ENCODE data around the gene GNB3. TPM values are rescaled to one million over a fixed set of nuclear protein-coding genes. Genes with fewer than 3 reads are reported as not detected.

GNB3 gene
- total RNA-seq, 2 donors from 2014 or later: 0.62 to 0.72 TPM

DNA sequence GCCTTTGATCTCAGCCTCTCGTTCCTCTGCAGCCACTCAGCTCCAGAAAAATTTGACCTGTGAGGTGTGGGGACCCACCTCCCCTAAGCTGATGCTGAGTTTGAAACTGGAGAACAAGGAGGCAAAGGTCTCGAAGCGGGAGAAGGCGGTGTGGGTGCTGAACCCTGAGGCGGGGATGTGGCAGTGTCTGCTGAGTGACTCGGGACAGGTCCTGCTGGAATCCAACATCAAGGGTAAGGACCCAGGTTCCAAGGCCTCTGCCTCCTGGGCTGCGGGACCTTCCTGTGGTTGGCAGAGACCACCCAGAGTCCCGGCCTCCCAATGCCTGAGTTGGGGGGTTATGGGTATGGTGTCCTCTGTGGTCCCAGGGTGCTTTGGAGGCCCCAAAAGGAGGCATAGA is 23.6 kb upstream of the GNB3 start:
- no peak overlapping the region for H3K27ac ChIP-seq
- no peaks in the 10 kb centered on the region for H3K9me3 ChIP-seq
- intact Hi-C loops (cut with DNase I): no loop called here
- no peaks in the 10 kb centered on the region for H3K36me3 ChIP-seq
- no peak overlapping the region for H3K9ac ChIP-seq (ENCODE audit: low read depth in 2 of 2, low read length in 2 of 2)
- TF ChIP-seq, protein P1, sequence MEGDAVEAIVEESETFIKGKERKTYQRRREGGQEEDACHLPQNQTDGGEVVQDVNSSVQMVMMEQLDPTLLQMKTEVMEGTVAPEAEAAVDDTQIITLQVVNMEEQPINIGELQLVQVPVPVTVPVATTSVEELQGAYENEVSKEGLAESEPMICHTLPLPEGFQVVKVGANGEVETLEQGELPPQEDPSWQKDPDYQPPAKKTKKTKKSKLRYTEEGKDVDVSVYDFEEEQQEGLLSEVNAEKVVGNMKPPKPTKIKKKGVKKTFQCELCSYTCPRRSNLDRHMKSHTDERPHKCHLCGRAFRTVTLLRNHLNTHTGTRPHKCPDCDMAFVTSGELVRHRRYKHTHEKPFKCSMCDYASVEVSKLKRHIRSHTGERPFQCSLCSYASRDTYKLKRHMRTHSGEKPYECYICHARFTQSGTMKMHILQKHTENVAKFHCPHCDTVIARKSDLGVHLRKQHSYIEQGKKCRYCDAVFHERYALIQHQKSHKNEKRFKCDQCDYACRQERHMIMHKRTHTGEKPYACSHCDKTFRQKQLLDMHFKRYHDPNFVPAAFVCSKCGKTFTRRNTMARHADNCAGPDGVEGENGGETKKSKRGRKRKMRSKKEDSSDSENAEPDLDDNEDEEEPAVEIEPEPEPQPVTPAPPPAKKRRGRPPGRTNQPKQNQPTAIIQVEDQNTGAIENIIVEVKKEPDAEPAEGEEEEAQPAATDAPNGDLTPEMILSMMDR (IDR thresholded peaks at IDR 0.05): no peak
- H3K27me3 ChIP-seq: peaks cover 5% of the 10 kb centered on the region
- DNase-seq: no peak
- H3K4me1 ChIP-seq: no peaks in the 10 kb centered on the region
- H3K4me3 ChIP-seq: no peak overlapping the region

DNA sequence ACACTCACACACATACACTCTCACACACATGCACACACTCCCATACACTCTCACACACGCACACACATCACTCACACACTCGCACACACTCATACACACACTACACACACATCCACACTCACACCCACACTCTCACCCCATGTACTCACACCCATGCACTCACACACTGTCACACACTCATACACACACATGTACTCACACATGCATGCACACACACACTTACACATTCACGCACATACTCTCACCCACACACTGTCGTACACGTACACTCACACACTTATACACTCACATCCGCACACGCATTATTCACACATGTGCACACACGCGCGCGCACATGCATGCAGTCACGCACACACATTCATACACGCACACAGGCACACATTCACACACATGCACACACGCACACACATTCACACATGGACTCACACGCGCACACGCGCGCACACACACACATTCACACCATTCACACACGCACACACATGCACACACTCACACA is 23.0 kb upstream of the GNB3 start:
- Histone ChIP-seq H3K9me3 (no peaks in the 10 kb centered on the region), H3K4me1 (no peaks in the 10 kb centered on the region), H3K4me3 (no peak overlapping the region), H3K27me3 (peaks cover 9% of the 10 kb centered on the region), H3K27ac (no peak overlapping the region), H3K9ac (ENCODE audit: low read depth in 2 of 2, low read length in 2 of 2) (no peak overlapping the region), H3K36me3 (no peaks in the 10 kb centered on the region)
- intact Hi-C loops (cut with DNase I): no loop called here
- TF ChIP-seq, protein P1 (IDR thresholded peaks at IDR 0.05): no peak
- no peak for DNase-seq

DNA sequence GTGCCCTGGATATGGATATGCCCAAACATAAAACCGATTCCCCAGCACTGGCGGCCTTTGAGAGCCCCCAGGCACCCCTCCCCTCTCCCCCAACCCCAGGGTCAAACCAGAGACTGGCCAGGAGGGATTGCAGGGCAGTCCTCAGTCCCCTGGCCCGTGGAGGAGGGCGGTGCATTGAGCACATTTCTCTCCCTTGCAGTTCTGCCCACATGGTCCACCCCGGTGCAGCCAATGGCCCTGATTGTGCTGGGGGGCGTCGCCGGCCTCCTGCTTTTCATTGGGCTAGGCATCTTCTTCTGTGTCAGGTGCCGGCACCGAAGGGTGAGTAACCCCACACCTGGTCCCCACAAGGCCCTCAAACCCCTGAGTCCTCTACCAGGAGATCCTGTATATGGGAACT is 22.5 kb upstream of the GNB3 start:
- Histone ChIP-seq H3K9ac (ENCODE audit: low read depth in 2 of 2, low read length in 2 of 2) (no peak overlapping the region), H3K36me3 (no peaks in the 10 kb centered on the region), H3K9me3 (no peaks in the 10 kb centered on the region), H3K4me1 (no peaks in the 10 kb centered on the region), H3K4me3 (no peak overlapping the region), H3K27me3 (peaks cover 13% of the 10 kb centered on the region), H3K27ac (no peak overlapping the region)
- intact Hi-C loops (cut with DNase I): no loop called here
- TF ChIP-seq, protein P1 (IDR thresholded peaks at IDR 0.05): no peak
- no peak for DNase-seq

DNA sequence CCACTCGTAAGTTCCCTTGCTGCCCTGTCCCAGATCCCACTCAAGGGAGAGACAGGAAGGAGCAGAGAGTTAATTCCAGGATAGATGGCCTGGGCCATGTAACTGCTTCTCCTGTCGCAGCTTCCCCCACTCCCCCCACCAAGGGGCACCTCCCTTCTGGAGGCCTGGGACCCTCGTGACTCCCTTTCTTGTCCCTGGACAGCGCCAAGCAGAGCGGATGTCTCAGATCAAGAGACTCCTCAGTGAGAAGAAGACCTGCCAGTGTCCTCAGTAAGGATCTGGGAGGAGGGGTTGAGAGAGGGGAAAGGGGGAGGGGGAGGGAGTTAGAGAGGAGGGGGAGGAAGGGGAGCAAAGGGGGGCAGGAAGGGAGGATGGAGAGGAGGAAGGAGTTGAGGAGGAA is 22.1 kb upstream of the GNB3 start:
- Histone ChIP-seq H3K4me3 (no peak overlapping the region), H3K36me3 (no peaks in the 10 kb centered on the region), H3K27ac (no peak overlapping the region), H3K4me1 (no peaks in the 10 kb centered on the region), H3K27me3 (peaks cover 16% of the 10 kb centered on the region), H3K9ac (ENCODE audit: low read depth in 2 of 2, low read length in 2 of 2) (no peak overlapping the region), H3K9me3 (no peaks in the 10 kb centered on the region)
- intact Hi-C loops (cut with DNase I): no loop called here
- DNase-seq: no peak
- TF ChIP-seq, protein P1 (IDR thresholded peaks at IDR 0.05): no peak

DNA sequence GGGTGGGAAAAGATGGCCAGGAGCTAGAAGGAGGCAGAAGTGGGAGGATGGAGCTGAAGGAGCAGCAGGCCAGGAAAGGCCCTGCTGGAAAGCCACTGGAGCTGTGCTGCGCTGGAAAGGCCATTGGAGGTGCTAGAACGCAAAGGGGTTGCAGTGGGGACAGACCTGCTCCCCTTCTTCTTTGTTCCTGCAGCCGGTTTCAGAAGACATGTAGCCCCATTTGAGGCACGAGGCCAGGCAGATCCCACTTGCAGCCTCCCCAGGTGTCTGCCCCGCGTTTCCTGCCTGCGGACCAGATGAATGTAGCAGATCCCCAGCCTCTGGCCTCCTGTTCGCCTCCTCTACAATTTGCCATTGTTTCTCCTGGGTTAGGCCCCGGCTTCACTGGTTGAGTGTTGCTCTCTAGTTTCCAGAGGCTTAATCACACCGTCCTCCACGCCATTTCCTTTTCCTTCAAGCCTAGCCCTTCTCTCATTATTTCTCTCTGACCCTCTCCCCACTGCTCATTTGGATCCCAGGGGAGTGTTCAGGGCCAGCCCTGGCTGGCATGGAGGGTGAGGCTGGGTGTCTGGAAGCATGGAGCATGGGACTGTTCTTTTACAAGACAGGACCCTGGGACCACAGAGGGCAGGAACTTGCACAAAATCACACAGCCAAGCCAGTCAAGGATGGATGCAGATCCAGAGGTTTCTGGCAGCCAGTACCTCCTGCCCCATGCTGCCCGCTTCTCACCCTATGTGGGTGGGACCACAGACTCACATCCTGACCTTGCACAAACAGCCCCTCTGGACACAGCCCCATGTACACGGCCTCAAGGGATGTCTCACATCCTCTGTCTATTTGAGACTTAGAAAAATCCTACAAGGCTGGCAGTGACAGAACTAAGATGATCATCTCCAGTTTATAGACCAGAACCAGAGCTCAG is 21.4 kb upstream of the GNB3 start:
- intact Hi-C loops (cut with DNase I): loop anchor here (5.0 kb wide), 1 partner anchor 82 kb away; no protein-coding TSS in a partner anchor
- DNase-seq: no peak
- TF ChIP-seq, protein P1 (IDR thresholded peaks at IDR 0.05): no peak
- no peak overlapping the region for H3K27ac ChIP-seq
- no peaks in the 10 kb centered on the region for H3K36me3 ChIP-seq
- no peak overlapping the region for H3K9ac ChIP-seq (ENCODE audit: low read depth in 2 of 2, low read length in 2 of 2)
- H3K4me3 ChIP-seq: no peak overlapping the region
- H3K4me1 ChIP-seq: no peaks in the 10 kb centered on the region
- peaks cover 16% of the 10 kb centered on the region for H3K27me3 ChIP-seq
- no peaks in the 10 kb centered on the region for H3K9me3 ChIP-seq
